Aorta (tissue), 5 donors: ENCODE data around the gene BRF1. TPM values are rescaled to one million over a fixed set of nuclear protein-coding genes. Genes with fewer than 3 reads are reported as not detected.

ENCODE experiments used
- ATAC-seq: fragments of 200-7000 bp; cut with Tn5 transposase; one replicate; pipeline ENCODE4 v1.9.1; 2022; ENCODE audit warnings: moderate library complexity; ENCODE audit not compliant: low FRiP score
- DNase-seq, 2 donors: peaks; one replicate each; pipeline ENCODE4 v3.0.0-alpha.2; 2020
- H3K27ac ChIP-seq, 2 donors: one replicate each; pipeline ENCODE4 v1.5.1; 2013; ENCODE audit warnings: low read length in 2 of 2, mild to moderate bottlenecking in 2 of 2, moderate library complexity in 2 of 2, control low read depth in 1 of 2, inconsistent platforms in 1 of 2, low read depth in 1 of 2
- H3K27me3 ChIP-seq, 2 donors: one replicate each; pipeline ENCODE4 v1.6.1; 2013; ENCODE audit warnings: control low read depth in 1 of 2, low read length in 1 of 2, mild to moderate bottlenecking in 1 of 2, moderate library complexity in 1 of 2; ENCODE audit not compliant: insufficient read depth in 2 of 2, control insufficient read depth in 1 of 2
- H3K36me3 ChIP-seq, 2 donors: one replicate each; pipeline ENCODE4 v1.6.1; 2013; ENCODE audit warnings: control low read depth in 1 of 2, low read length in 1 of 2, mild to moderate bottlenecking in 1 of 2; ENCODE audit not compliant: insufficient read depth in 2 of 2, control insufficient read depth in 1 of 2
- H3K4me1 ChIP-seq, 2 donors: one replicate each; pipeline ENCODE4 v1.6.1; 2013; ENCODE audit warnings: low read length in 2 of 2, control low read depth in 1 of 2, mild to moderate bottlenecking in 1 of 2, moderate library complexity in 1 of 2; ENCODE audit not compliant: insufficient read depth in 2 of 2, control insufficient read depth in 1 of 2
- H3K4me3 ChIP-seq, 2 donors: one replicate each; pipeline ENCODE4 v1.5.1; 2013; ENCODE audit warnings: low read length in 2 of 2, control low read depth in 1 of 2, mild to moderate bottlenecking in 1 of 2
- H3K9me3 ChIP-seq: one replicate; pipeline ENCODE4 v1.6.1; 2013; ENCODE audit warnings: mild to moderate bottlenecking, low read length; ENCODE audit not compliant: control insufficient read depth
- WGBS, 2 donors: extraction: QIAGEN DNeasy Blood & Tissue Kit; methylation state at CpG; one replicate each; pipeline ENCODE4 v1.1.7; 2013; 5-methylcytosine and 5-hydroxymethylcytosine counted together
- intact Hi-C, 2 donors: fragments of 100-400 bp; cut with DNase I; formaldehyde crosslinking; loops; one replicate each; pipeline versions ENCODE4 v1.14.2 to v1.15.0; 2022
- polyA plus RNA-seq, 2 donors: library from polyadenylated mRNA; stranded (reverse); fragments of 200-250 nt; gene quantifications; one replicate each; pipeline ENCODE4 v1.2.3, GENCODE V29; 2013
- total RNA-seq, 2 donors: library from RNA; stranded (reverse); fragmentation: NEBNext Ultra II Directional; extraction: Animal tissue kit (Norgen Biotek cat#: 25700); gene quantifications; one replicate each; pipeline ENCODE4 v1.2.1, GENCODE V29; 2021
- donor health status: healthy with polysubstance abuse.
- donor health status: Bipolar disorder and iron deficiency.
- donor health status: DM: no; HTN: no; CAD: no.
- donor health status: DM: no; HTN: no; CAD: no.
- donor health status: DM: yes; HTN: yes; CAD: no.

The BRF1 gene
- total and polyA plus RNA-seq, 4 donors = 7.1 to 44.3 (median 29.6) TPM

GRCh38 chr14:105227346-105227745 is 73.5 kb downstream of the BRF1 start:
- intact Hi-C loops = no loop called here
- no peaks in the 10 kb centered on the region for H3K27me3 ChIP-seq
- H3K4me1 ChIP-seq = no peaks in the 10 kb centered on the region
- H3K9me3 ChIP-seq = no peaks in the 10 kb centered on the region
- 98% methylated on average over 12 to 14 of the region's 14 CpGs for WGBS, 2 donors
- H3K36me3 ChIP-seq = peaks cover 0 to 3% of the 10 kb centered on the region in 2 donors
- no peak overlapping the region for H3K4me3 ChIP-seq
- ATAC-seq = no peak
- H3K27ac ChIP-seq = no peak overlapping the region
- DNase-seq = no peak

- H3K36me3 ChIP-seq = peaks cover 0 to 3% of the 10 kb centered on the region in 2 donors
- no peak overlapping the region for H3K4me3 ChIP-seq
- no peak overlapping the region for H3K27ac ChIP-seq
- intact Hi-C loops = no loop called here
- ATAC-seq (peak; percentile 33), DNase-seq (no peak)
- 98 to 99% methylated on average over 10 of the region's 10 CpGs for WGBS, 2 donors
- H3K27me3 ChIP-seq = no peaks in the 10 kb centered on the region
- H3K4me1 ChIP-seq = no peaks in the 10 kb centered on the region
- H3K9me3 ChIP-seq = no peaks in the 10 kb centered on the region
These were observed 74.6 kb downstream of the BRF1 start for GRCh38 chr14:105226198-105226597.

DNA sequence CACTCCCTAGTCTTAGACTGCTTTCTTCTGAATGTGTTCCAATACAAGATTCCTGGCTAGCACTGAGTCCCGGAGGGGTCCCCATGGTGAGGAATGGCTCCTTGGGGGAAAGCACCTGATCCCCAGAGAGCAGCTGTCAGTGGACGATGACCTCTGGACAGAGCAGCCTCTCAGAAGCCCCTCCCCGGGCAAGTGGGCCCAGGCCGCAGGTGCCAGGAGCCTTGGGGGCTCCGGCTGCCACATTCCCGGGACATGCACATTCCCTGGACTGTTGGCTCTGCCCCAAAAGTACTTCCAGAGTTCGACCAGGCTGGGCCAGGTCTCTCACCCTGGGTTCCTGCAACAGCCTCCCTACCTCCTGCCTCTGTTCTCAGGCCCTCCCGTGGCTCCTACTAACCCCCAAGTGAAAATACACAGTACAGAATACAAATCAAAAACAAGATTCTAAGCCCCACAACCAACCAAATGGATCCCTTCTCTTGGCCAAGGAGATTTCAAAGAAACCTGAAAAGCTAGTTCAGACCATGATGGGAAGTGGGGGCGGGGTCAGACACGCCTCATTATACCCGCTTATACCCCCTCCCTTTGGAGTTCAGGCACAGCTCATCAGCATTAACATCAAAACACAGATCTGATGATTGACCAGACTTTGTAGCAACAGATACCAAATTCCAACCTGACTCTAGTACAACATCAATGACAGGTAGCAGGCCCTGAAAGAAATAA is 75.8 kb downstream of the BRF1 start:
- H3K9me3 ChIP-seq = no peaks in the 10 kb centered on the region
- H3K4me3 ChIP-seq = no peak overlapping the region
- no peaks in the 10 kb centered on the region for H3K27me3 ChIP-seq
- peaks cover 0 to 3% of the 10 kb centered on the region in 2 donors for H3K36me3 ChIP-seq
- ATAC-seq = no peak
- no peaks in the 10 kb centered on the region for H3K4me1 ChIP-seq
- DNase-seq = no peak
- intact Hi-C loops = no loop called here
- H3K27ac ChIP-seq = no peak overlapping the region
- WGBS, 2 donors = 83 to 86% methylated on average over 11 of the region's 11 CpGs

DNA sequence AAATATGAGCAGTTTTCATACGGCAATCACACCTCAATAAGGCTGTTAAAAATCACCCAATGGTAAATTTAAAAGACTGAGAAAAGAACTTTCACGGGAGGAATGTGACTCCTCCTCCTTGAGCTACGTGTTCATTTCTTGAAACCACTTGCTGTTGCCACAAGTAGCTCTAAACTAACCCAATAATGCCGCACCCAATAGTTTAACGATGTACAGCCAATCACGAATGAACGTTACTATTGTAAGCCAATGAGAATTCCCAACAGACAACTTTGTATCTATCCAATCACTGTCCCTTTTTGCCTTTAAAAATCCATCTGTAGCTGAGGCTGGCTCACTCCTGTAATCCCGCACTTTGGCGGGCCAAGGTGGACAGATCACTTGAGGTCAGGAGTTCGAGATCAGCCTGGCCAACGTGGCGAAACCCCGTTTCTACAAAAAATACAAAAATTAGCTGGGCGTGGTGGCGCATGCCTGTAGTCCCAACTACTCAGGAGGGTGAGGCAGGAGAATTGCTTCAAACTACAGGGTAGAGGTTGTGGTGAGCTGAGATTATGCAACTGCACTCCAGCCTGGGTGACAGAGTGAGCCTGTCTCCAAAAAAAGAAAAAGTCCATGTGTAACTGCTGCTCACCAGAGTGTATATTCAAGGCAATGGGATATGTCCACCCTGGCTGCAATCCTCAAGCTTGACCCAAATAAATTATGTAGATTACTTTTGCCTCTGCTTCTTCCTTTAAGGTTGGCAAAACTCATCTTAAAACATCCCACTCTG is 76.8 kb downstream of the BRF1 start:
- 92 to 95% methylated on average over 15 of the region's 15 CpGs for WGBS, 2 donors

DNA sequence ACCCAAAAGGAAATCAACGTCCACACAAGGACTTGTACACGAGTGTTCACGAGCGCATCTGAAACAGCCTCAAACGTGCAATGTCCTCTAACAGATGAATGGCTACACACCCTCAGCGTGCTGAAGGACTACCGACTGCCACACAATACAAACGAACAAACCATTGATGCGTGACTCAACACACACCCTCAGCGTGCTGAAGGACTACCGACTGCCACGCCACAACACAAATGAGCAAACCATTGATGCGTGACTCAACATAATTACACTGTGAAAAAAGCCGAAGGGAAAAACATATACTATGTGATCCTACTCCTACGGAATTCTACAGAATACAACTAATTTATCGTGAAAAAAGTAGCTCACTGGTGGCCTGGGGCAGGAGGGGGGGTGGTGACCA is 77.5 kb downstream of the BRF1 start:
- H3K36me3 ChIP-seq = peaks cover 0 to 5% of the 10 kb centered on the region in 2 donors
- 92 to 94% methylated on average over 16 of the region's 16 CpGs for WGBS, 2 donors

More for the DNA sequence above, 76.8 kb downstream of the BRF1 start:
- Histone ChIP-seq H3K4me1 (no peaks in the 10 kb centered on the region), H3K27ac (no peak overlapping the region), H3K27me3 (no peaks in the 10 kb centered on the region), H3K9me3 (no peaks in the 10 kb centered on the region), H3K4me3 (no peak overlapping the region), H3K36me3 (peaks cover 0 to 5% of the 10 kb centered on the region in 2 donors)
- DNase-seq (no peak), ATAC-seq (no peak)
- intact Hi-C loops = no loop called here

GRCh38 chr14:105221598-105222178 is 79.1 kb downstream of the BRF1 start:
- no peak overlapping the region for H3K27ac ChIP-seq
- WGBS, 2 donors = 93 to 95% methylated on average over 27 of the region's 27 CpGs

More for the DNA sequence above, 77.5 kb downstream of the BRF1 start:
- H3K9me3 ChIP-seq = no peaks in the 10 kb centered on the region
- no peaks in the 10 kb centered on the region for H3K4me1 ChIP-seq
- no peak for ATAC-seq
- no peak for DNase-seq
- intact Hi-C loops = no loop called here
- no peak overlapping the region for H3K27ac ChIP-seq
- no peaks in the 10 kb centered on the region for H3K27me3 ChIP-seq
- H3K4me3 ChIP-seq = no peak overlapping the region

DNA sequence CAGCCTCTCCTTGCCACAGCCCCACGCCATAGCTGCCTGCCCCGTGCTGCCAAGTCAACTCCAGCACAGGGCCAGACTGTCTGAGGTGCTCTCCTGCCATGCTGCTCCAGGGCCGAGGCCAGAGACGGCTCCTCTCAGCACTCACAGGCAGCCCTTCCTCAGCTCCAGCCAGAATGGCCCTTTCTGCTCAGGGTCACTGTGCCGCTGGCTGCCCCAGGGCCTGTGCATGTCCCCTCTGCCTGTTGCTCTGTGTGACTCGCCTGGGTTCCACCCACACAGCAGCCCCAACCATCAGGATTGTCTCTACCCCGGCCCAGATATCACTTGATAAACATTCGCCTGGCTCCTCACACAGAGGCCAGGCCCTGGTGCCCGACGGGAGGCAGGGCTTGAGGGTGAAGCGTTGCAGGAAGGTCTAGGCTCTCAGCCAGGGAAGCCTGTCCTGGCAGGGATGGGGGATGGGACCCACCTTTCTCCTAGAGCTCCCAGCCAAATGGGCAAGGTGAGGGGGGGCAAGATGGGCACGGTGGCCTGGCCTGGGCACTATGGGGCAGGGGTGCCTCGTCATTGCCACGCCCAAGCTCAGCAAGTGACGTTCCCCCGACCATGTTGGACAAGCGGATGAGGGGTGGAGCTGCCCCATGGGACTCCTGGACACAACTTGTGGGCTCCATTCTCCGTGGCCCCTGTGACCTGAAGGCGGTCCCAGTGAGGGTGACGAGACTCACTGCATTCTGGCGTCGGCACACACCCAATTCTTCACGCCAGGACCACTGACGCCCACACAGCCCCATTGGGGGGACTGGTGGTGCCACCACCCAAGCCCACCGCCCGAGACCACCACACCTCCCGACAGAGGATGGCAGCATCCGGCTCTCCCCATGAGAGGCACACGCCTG is 79.9 kb downstream of the BRF1 start:
- H3K4me3 ChIP-seq = no peak overlapping the region
- WGBS, 2 donors = 78 to 81% methylated on average over 29 of the region's 29 CpGs
- H3K27me3 ChIP-seq = no peaks in the 10 kb centered on the region
- H3K36me3 ChIP-seq = peaks cover 0 to 7% of the 10 kb centered on the region in 2 donors
- DNase-seq (peak in 1 of 2 donors; percentile 40), ATAC-seq (no peak)
- intact Hi-C loops = no loop called here
- no peak overlapping the region for H3K27ac ChIP-seq
- H3K9me3 ChIP-seq = no peaks in the 10 kb centered on the region
- no peaks in the 10 kb centered on the region for H3K4me1 ChIP-seq

More at GRCh38 chr14:105221598-105222178, 79.1 kb downstream of the BRF1 start:
- H3K4me1 ChIP-seq = no peaks in the 10 kb centered on the region
- DNase-seq (no peak), ATAC-seq (no peak)
- intact Hi-C loops = no loop called here
- H3K36me3 ChIP-seq = peaks cover 0 to 10% of the 10 kb centered on the region in 2 donors
- H3K4me3 ChIP-seq = no peak overlapping the region
- H3K27me3 ChIP-seq = no peaks in the 10 kb centered on the region
- no peaks in the 10 kb centered on the region for H3K9me3 ChIP-seq

DNA sequence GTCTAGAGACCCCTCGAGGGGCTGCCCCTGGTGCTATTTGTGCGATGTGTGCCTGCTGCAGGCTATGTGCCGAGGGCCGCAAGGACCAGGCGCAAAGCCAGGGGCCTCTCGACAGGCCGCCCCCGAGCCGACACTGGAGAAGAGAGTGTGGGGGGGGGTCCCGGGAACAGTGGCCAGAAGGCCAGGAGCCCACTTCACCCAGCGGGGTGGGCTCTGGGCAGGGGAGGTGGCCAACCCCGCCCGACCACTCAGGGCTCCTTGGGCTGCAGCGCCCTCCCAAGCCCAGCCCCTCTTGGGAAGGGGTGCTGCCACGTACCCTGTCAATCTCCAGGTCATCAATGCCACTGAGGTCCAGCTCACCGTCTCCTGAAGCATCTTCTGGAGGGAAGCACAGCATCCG is 81.0 kb downstream of the BRF1 start:
- Histone ChIP-seq H3K4me3 (no peak overlapping the region), H3K27me3 (no peaks in the 10 kb centered on the region), H3K36me3 (peaks cover 0 to 7% of the 10 kb centered on the region in 2 donors), H3K4me1 (no peaks in the 10 kb centered on the region), H3K27ac (no peak overlapping the region), H3K9me3 (no peaks in the 10 kb centered on the region)
- DNase-seq (no peak), ATAC-seq (no peak)
- 89 to 93% methylated on average over 17 of the region's 17 CpGs for WGBS, 2 donors
- intact Hi-C loops = loop anchor here in 1 of 2 donors (10.0 kb wide), 1 partner anchor 45 kb away; no protein-coding TSS in a partner anchor
